RWPE2 (cell line): Measurements from ENCODE around the gene LRBA.

Source experiments
- ATAC-seq: fragments of 200-7000 bp; cut with Tn5 transposase; 3 replicates; pipeline ENCODE4 v1.9.1; 2021; ENCODE audit warnings: low read depth
- DNase-seq: peaks from one replicate; pipeline ENCODE4 v3.0.0-alpha.2; 2020; ENCODE audit warnings: low spot score
- H3K27ac ChIP-seq: fragments of 450-650 bp; 2 replicates; pipeline ENCODE4 v1.5.1; 2017; ENCODE audit warnings: mild to moderate bottlenecking; ENCODE audit not compliant: poor library complexity, severe bottlenecking
- H3K27me3 ChIP-seq: fragments of 250-450 bp; sonication (Bioruptor Pico); 2 replicates; pipeline ENCODE4 v1.5.1; 2021; ENCODE audit warnings: mild to moderate bottlenecking, moderate library complexity; ENCODE audit not compliant: insufficient read depth, poor library complexity, severe bottlenecking
- H3K36me3 ChIP-seq: fragments of 250-450 bp; sonication (Bioruptor Pico); 2 replicates; pipeline ENCODE4 v1.5.1; 2020; ENCODE audit warnings: low read depth, mild to moderate bottlenecking, moderate library complexity
- H3K4me1 ChIP-seq: fragments of 250-450 bp; sonication (Bioruptor Pico); 2 replicates; pipeline ENCODE4 v1.5.1; 2021; ENCODE audit warnings: mild to moderate bottlenecking, moderate library complexity; ENCODE audit not compliant: insufficient read depth, poor library complexity, severe bottlenecking
- H3K4me3 ChIP-seq: fragments of 250-450 bp; sonication (Bioruptor Pico); 2 replicates; pipeline ENCODE4 v1.5.1; 2021; ENCODE audit warnings: mild to moderate bottlenecking, moderate library complexity; ENCODE audit not compliant: severe bottlenecking
- H3K9me3 ChIP-seq: fragments of 250-450 bp; sonication (Bioruptor Pico); 2 replicates; pipeline ENCODE4 v1.5.1; 2021; ENCODE audit warnings: mild to moderate bottlenecking, moderate library complexity; ENCODE audit not compliant: severe bottlenecking
- TF ChIP-seq, protein P1 (sequence below): fragments of 450-650 bp; IDR thresholded peaks from one replicate; pipeline ENCODE4 v1.5.1; 2017; ENCODE audit warnings: mild to moderate bottlenecking, moderate library complexity; ENCODE audit not compliant: poor library complexity, severe bottlenecking

The LRBA gene

DNA sequence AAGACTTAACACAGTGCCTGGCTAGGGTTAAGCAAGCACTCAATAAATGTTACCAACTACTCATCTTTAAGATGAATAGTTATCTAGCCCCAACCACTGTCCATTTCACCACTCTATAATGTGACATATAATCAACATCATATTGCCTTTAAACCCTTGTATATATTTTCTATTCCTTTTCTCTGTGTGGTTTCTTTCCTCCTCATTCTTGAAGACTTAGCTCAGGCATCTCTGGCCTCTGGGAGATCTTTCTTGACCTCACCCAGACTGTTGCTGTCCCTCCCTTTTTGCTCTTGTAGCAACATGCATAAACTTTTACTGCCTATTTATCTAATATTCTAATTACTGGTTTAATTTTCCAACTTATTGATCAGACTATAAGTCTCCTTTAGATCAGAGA, 683.0 kb downstream of the LRBA start:
- TF ChIP-seq, protein P1, sequence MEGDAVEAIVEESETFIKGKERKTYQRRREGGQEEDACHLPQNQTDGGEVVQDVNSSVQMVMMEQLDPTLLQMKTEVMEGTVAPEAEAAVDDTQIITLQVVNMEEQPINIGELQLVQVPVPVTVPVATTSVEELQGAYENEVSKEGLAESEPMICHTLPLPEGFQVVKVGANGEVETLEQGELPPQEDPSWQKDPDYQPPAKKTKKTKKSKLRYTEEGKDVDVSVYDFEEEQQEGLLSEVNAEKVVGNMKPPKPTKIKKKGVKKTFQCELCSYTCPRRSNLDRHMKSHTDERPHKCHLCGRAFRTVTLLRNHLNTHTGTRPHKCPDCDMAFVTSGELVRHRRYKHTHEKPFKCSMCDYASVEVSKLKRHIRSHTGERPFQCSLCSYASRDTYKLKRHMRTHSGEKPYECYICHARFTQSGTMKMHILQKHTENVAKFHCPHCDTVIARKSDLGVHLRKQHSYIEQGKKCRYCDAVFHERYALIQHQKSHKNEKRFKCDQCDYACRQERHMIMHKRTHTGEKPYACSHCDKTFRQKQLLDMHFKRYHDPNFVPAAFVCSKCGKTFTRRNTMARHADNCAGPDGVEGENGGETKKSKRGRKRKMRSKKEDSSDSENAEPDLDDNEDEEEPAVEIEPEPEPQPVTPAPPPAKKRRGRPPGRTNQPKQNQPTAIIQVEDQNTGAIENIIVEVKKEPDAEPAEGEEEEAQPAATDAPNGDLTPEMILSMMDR: no peak
- no peak overlapping the region for H3K4me3 ChIP-seq
- no peak overlapping the region for H3K27ac ChIP-seq
- DNase-seq: no peak
- no peaks in the 10 kb centered on the region for H3K4me1 ChIP-seq
- ATAC-seq: no peak
- no peaks in the 10 kb centered on the region for H3K9me3 ChIP-seq
- no peaks in the 10 kb centered on the region for H3K36me3 ChIP-seq
- no peaks in the 10 kb centered on the region for H3K27me3 ChIP-seq

DNA sequence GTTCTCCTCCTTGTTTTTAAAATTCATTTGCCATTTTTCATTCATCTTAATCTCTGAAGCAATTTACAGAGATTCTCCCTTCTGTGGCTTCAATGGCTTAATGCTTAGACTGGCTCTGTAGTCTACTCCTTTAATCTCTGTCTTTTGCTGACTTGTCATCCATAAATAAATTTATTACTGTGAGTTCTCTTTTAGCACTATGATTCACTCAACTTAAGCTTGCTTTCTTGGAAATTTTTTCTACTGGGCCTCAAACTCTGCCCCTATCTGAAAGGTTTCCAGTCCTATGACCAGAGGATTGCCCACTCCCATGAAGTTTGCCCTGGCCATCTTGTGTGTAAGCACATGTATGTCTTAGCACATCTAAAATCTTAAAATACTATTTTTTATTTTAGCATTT, 685.7 kb downstream of the LRBA start:
- Histone ChIP-seq H3K4me3 (no peak overlapping the region), H3K4me1 (no peaks in the 10 kb centered on the region), H3K36me3 (no peaks in the 10 kb centered on the region), H3K27me3 (no peaks in the 10 kb centered on the region), H3K9me3 (no peaks in the 10 kb centered on the region), H3K27ac (no peak overlapping the region)
- ATAC-seq (no peak), DNase-seq (no peak)
- TF ChIP-seq, protein P1: no peak

DNA sequence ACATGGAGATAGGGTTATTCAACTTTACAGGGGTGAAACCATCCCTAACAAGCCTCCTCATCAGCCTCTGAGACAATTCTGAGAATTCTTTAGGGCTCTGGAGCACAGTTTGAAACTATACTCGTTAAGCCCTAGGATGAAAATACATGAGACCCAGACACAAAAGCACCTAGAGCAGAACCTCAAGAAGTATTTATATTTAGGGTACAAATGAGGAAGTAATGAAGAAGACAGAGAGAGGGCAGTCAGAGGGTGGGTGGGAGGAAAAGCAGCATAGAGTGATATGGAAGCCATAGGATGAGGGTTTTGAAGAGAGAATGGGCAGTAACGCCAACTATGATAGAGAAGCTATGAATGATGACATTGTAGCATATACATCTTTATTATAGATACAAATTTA, 686.6 kb downstream of the LRBA start:
- TF ChIP-seq, protein P1: no peak
- Histone ChIP-seq H3K27me3 (no peaks in the 10 kb centered on the region), H3K9me3 (no peaks in the 10 kb centered on the region), H3K27ac (no peak overlapping the region), H3K4me1 (no peaks in the 10 kb centered on the region), H3K36me3 (no peaks in the 10 kb centered on the region), H3K4me3 (no peak overlapping the region)
- ATAC-seq (no peak), DNase-seq (no peak)

DNA sequence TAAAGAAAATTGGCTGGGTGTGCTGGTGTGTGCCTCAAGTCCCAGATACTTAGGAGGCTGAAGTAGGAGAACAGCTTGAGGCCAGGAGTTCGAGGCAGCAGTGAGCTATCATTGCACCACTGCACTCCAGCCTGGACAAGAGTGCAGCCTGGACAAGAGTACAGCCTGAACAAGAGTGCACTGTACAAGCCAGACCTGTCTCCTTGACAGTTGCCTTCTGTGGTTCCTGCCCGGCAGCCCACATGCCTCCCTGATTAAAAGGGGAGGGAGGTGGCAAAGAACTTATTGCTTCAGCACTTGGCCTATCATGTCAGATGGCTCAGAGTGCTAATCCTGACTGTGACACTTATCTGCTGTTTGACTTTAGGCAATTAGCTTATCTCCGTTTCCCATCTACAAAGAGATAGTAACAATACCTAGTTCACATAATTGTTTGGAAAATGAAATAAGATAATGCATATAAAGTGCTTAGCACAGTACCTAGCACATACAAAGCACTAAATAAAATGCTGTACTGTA, 687.8 kb downstream of the LRBA start:
- DNase-seq: no peak

DNA sequence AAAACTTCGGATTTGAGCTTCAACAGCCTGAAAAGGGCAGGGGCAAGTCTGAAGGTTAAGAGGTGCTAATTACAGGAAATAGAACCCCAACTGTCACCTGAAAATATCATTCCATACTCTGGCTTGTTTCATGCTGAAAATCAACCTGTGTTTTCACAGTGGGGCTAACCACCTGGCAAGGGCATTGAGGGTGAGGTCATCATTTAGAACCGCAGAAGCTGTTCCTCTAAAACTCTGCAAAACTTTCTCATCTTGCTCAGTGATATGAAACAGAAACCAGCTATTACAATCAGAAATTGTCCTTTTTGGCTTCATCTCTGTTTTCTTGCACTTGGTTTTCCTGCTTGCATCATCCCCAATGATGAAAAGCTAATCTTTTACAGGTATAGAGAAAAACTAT, 689.2 kb downstream of the LRBA start:
- Histone ChIP-seq H3K9me3 (no peaks in the 10 kb centered on the region), H3K27me3 (no peaks in the 10 kb centered on the region), H3K4me1 (no peaks in the 10 kb centered on the region), H3K4me3 (no peak overlapping the region), H3K36me3 (no peaks in the 10 kb centered on the region), H3K27ac (no peak overlapping the region)
- no peak for DNase-seq
- TF ChIP-seq, protein P1: no peak
- no peak for ATAC-seq

More for the DNA sequence above, 687.8 kb downstream of the LRBA start:
- H3K36me3 ChIP-seq: no peaks in the 10 kb centered on the region
- H3K27me3 ChIP-seq: no peaks in the 10 kb centered on the region
- ATAC-seq: no peak
- TF ChIP-seq, protein P1: no peak
- no peak overlapping the region for H3K27ac ChIP-seq
- no peak overlapping the region for H3K4me3 ChIP-seq
- no peaks in the 10 kb centered on the region for H3K9me3 ChIP-seq
- H3K4me1 ChIP-seq: no peaks in the 10 kb centered on the region
